ENCODE results near the gene INTS6. TPM values are rescaled to one million over a fixed set of nuclear protein-coding genes. Genes with fewer than 3 reads are reported as not detected.
"Not testable (repeated sequence)": the region's sequence is repeated elsewhere in the genome, so short reads cannot be mapped to it uniquely, and the experiment has no call there.

INTS6 gene
- total and polyA plus RNA-seq, 3 experiments from 2014 or later = 28.4 to 58.2 (median 56.6) TPM

GRCh38 chr13:51419001-51419636, 33.7 kb downstream of the INTS6 start:
- H3K4me3 Mint-ChIP-seq = peak overlapping the region in 2 of 7 donors; percentile 15 to 22
- ChIA-PET POLR2A (no interaction called here), CTCF (no interaction called here)
- H3K36me3 Mint-ChIP-seq = peaks cover 26 to 53% (median 29%) of the 10 kb centered on the region in 3 donors
- Histone ChIP-seq H3K27ac (ENCODE audit: low read depth, low read length) (no peak overlapping the region), H3K36me3 (ENCODE audit: insufficient read depth, low read length) (no peaks in the 10 kb centered on the region), H3K27me3 (ENCODE audit: insufficient read depth, low read length, poor library complexity, severe bottlenecking) (no peaks in the 10 kb centered on the region), H3K4me3 (ENCODE audit: low read length) (no peak overlapping the region), H3K4me1 (ENCODE audit: insufficient read depth, low read length) (peaks cover 43% of the 10 kb centered on the region), H3K9me3 (ENCODE audit: low read length) (no peaks in the 10 kb centered on the region)
- peaks cover 0 to 6% (median 0%) of the 10 kb centered on the region in 5 donors for H3K9me3 Mint-ChIP-seq
- no peaks in the 10 kb centered on the region for H3K27me3 Mint-ChIP-seq
- peaks cover 60 to 85% (median 83%) of the 10 kb centered on the region in 3 donors for H3K4me1 Mint-ChIP-seq
- DNase-seq = no peak
- peak overlapping the region in 4 of 8 donors; percentile 6 to 36 (median 20) for H3K27ac Mint-ChIP-seq

GRCh38 chr13:51417716-51418115, 35.1 kb downstream of the INTS6 start:
- POLR2A ChIA-PET = no interaction called here
- no peaks in the 10 kb centered on the region for H3K9me3 ChIP-seq (ENCODE audit: low read length)
- peaks cover 0 to 6% (median 0%) of the 10 kb centered on the region in 5 donors for H3K9me3 Mint-ChIP-seq
- H3K4me3 ChIP-seq (ENCODE audit: low read length) = no peak overlapping the region
- H3K4me1 Mint-ChIP-seq = peaks cover 62 to 86% (median 83%) of the 10 kb centered on the region in 3 donors
- no peaks in the 10 kb centered on the region for H3K36me3 ChIP-seq (ENCODE audit: insufficient read depth, low read length)
- H3K4me1 ChIP-seq (ENCODE audit: insufficient read depth, low read length) = peaks cover 36% of the 10 kb centered on the region
- no peak overlapping the region for H3K27ac ChIP-seq (ENCODE audit: low read depth, low read length)
- H3K36me3 Mint-ChIP-seq = peaks cover 26 to 60% (median 29%) of the 10 kb centered on the region in 3 donors
- no peak overlapping the region for H3K4me3 Mint-ChIP-seq
- H3K27me3 Mint-ChIP-seq = no peaks in the 10 kb centered on the region
- CTCF ChIA-PET = interaction anchor here (0.5 to 0.9 kb wide), 2 partner anchors 415 to 525 kb away, joined by 3 read pairs; no protein-coding TSS in a partner anchor
- peak overlapping the region in 4 of 8 donors; percentile 8 to 52 (median 34) for H3K27ac Mint-ChIP-seq
- DNase-seq = no peak
- no peaks in the 10 kb centered on the region for H3K27me3 ChIP-seq (ENCODE audit: insufficient read depth, low read length, poor library complexity, severe bottlenecking)

- H3K4me3 ChIP-seq (ENCODE audit: low read length) = no peak overlapping the region
- Mint-ChIP-seq H3K36me3 (peaks cover 26 to 67% (median 29%) of the 10 kb centered on the region in 3 donors), H3K4me1 (peaks cover 53 to 79% (median 76%) of the 10 kb centered on the region in 3 donors), H3K9me3 (peaks cover 0 to 6% (median 0%) of the 10 kb centered on the region in 5 donors), H3K27me3 (no peaks in the 10 kb centered on the region), H3K27ac (peak overlapping the region in 2 of 8 donors; percentile 37 to 78), H3K4me3 (no peak overlapping the region)
- ChIA-PET CTCF (no interaction called here), POLR2A (no interaction called here)
- DNase-seq = no peak
- H3K27ac ChIP-seq (ENCODE audit: low read depth, low read length) = no peak overlapping the region
- no peaks in the 10 kb centered on the region for H3K36me3 ChIP-seq (ENCODE audit: insufficient read depth, low read length)
- H3K4me1 ChIP-seq (ENCODE audit: insufficient read depth, low read length) = peaks cover 20% of the 10 kb centered on the region
- H3K27me3 ChIP-seq (ENCODE audit: insufficient read depth, low read length, poor library complexity, severe bottlenecking) = no peaks in the 10 kb centered on the region
- no peaks in the 10 kb centered on the region for H3K9me3 ChIP-seq (ENCODE audit: low read length)
These were observed 36.7 kb downstream of the INTS6 start for GRCh38 chr13:51416107-51416506.

GRCh38 chr13:51415339-51415738, 37.5 kb downstream of the INTS6 start:
- H3K27ac Mint-ChIP-seq; H3K4me3 ChIP-seq (ENCODE audit: low read length); H3K4me3 Mint-ChIP-seq; H3K9me3 Mint-ChIP-seq; H3K27ac ChIP-seq (ENCODE audit: low read depth, low read length); H3K27me3 ChIP-seq (ENCODE audit: insufficient read depth, low read length, poor library complexity, severe bottlenecking); H3K36me3 ChIP-seq (ENCODE audit: insufficient read depth, low read length); H3K9me3 ChIP-seq (ENCODE audit: low read length); H3K27me3 Mint-ChIP-seq; CTCF ChIA-PET; POLR2A ChIA-PET; DNase-seq: not testable (repeated sequence)
- peaks cover 29 to 67% (median 30%) of the 10 kb centered on the region in 3 donors for H3K36me3 Mint-ChIP-seq
- peaks cover 12% of the 10 kb centered on the region for H3K4me1 ChIP-seq (ENCODE audit: insufficient read depth, low read length)
- peaks cover 51 to 76% (median 74%) of the 10 kb centered on the region in 3 donors for H3K4me1 Mint-ChIP-seq

GRCh38 chr13:51412431-51412830, 40.4 kb downstream of the INTS6 start:
- DNase-seq = no peak
- Histone ChIP-seq H3K4me1 (ENCODE audit: insufficient read depth, low read length) (peaks cover 4% of the 10 kb centered on the region), H3K4me3 (ENCODE audit: low read length) (no peak overlapping the region), H3K9me3 (ENCODE audit: low read length) (no peaks in the 10 kb centered on the region), H3K27me3 (ENCODE audit: insufficient read depth, low read length, poor library complexity, severe bottlenecking) (no peaks in the 10 kb centered on the region), H3K36me3 (ENCODE audit: insufficient read depth, low read length) (no peaks in the 10 kb centered on the region), H3K27ac (ENCODE audit: low read depth, low read length) (no peak overlapping the region)
- Mint-ChIP-seq H3K36me3 (peaks cover 18 to 61% (median 25%) of the 10 kb centered on the region in 3 donors), H3K27me3 (no peaks in the 10 kb centered on the region), H3K9me3 (peaks cover 0 to 6% (median 0%) of the 10 kb centered on the region in 5 donors), H3K4me3 (no peak overlapping the region), H3K27ac (peak overlapping the region in 5 of 8 donors; percentile 9 to 50 (median 20)), H3K4me1 (peaks cover 46 to 76% (median 72%) of the 10 kb centered on the region in 3 donors)
- ChIA-PET POLR2A (no interaction called here), CTCF (no interaction called here)

- Mint-ChIP-seq H3K4me1 (peaks cover 65 to 81% (median 79%) of the 10 kb centered on the region in 3 donors), H3K27ac (peak overlapping the region in 4 of 8 donors; percentile 4 to 38 (median 18)), H3K9me3 (no peaks in the 10 kb centered on the region), H3K36me3 (peaks cover 11 to 42% (median 18%) of the 10 kb centered on the region in 3 donors), H3K27me3 (no peaks in the 10 kb centered on the region), H3K4me3 (no peak overlapping the region)
- no peak overlapping the region for H3K4me3 ChIP-seq (ENCODE audit: low read length)
- no peaks in the 10 kb centered on the region for H3K36me3 ChIP-seq (ENCODE audit: insufficient read depth, low read length)
- ChIA-PET POLR2A (no interaction called here), CTCF (no interaction called here)
- no peak for DNase-seq
- no peak overlapping the region for H3K27ac ChIP-seq (ENCODE audit: low read depth, low read length)
- H3K4me1 ChIP-seq (ENCODE audit: insufficient read depth, low read length) = no peaks in the 10 kb centered on the region
- no peaks in the 10 kb centered on the region for H3K27me3 ChIP-seq (ENCODE audit: insufficient read depth, low read length, poor library complexity, severe bottlenecking)
- no peaks in the 10 kb centered on the region for H3K9me3 ChIP-seq (ENCODE audit: low read length)
These were observed 47.7 kb downstream of the INTS6 start for GRCh38 chr13:51405176-51405575.

GRCh38 chr13:51397262-51397941, 55.4 kb downstream of the INTS6 start:
- no peaks in the 10 kb centered on the region for H3K27me3 Mint-ChIP-seq
- no peaks in the 10 kb centered on the region for H3K9me3 Mint-ChIP-seq
- no peaks in the 10 kb centered on the region for H3K9me3 ChIP-seq (ENCODE audit: low read length)
- H3K36me3 Mint-ChIP-seq = peaks cover 0 to 26% (median 8%) of the 10 kb centered on the region in 3 donors
- H3K4me1 Mint-ChIP-seq = peaks cover 66 to 75% (median 72%) of the 10 kb centered on the region in 3 donors
- peak overlapping the region in 6 of 8 donors; percentile 8 to 74 (median 23) for H3K27ac Mint-ChIP-seq
- H3K36me3 ChIP-seq (ENCODE audit: insufficient read depth, low read length) = no peaks in the 10 kb centered on the region
- no peak overlapping the region for H3K27ac ChIP-seq (ENCODE audit: low read depth, low read length)
- ChIA-PET POLR2A (interaction anchor here (0.6 kb wide), 1 partner anchor 397 kb away, joined by 3 read pairs; no protein-coding TSS in a partner anchor), CTCF (no interaction called here)
- peaks cover 12% of the 10 kb centered on the region for H3K4me1 ChIP-seq (ENCODE audit: insufficient read depth, low read length)
- DNase-seq = no peak
- H3K4me3 ChIP-seq (ENCODE audit: low read length) = no peak overlapping the region
- H3K4me3 Mint-ChIP-seq = peak overlapping the region in 1 of 7 donors; percentile 29
- no peaks in the 10 kb centered on the region for H3K27me3 ChIP-seq (ENCODE audit: insufficient read depth, low read length, poor library complexity, severe bottlenecking)

GRCh38 chr13:51396352-51396751, 56.5 kb downstream of the INTS6 start:
- ChIA-PET CTCF (no interaction called here), POLR2A (no interaction called here)
- no peaks in the 10 kb centered on the region for H3K9me3 ChIP-seq (ENCODE audit: low read length)
- H3K27ac Mint-ChIP-seq = peak overlapping the region in 5 of 8 donors; percentile 1 to 13 (median 9)
- no peak for DNase-seq
- H3K4me1 ChIP-seq (ENCODE audit: insufficient read depth, low read length) = peaks cover 12% of the 10 kb centered on the region
- H3K36me3 ChIP-seq (ENCODE audit: insufficient read depth, low read length) = no peaks in the 10 kb centered on the region
- H3K4me1 Mint-ChIP-seq = peaks cover 67 to 74% (median 73%) of the 10 kb centered on the region in 3 donors
- peaks cover 0 to 24% (median 6%) of the 10 kb centered on the region in 3 donors for H3K36me3 Mint-ChIP-seq
- H3K4me3 Mint-ChIP-seq = no peak overlapping the region
- no peaks in the 10 kb centered on the region for H3K27me3 Mint-ChIP-seq
- no peaks in the 10 kb centered on the region for H3K27me3 ChIP-seq (ENCODE audit: insufficient read depth, low read length, poor library complexity, severe bottlenecking)
- no peak overlapping the region for H3K4me3 ChIP-seq (ENCODE audit: low read length)
- no peaks in the 10 kb centered on the region for H3K9me3 Mint-ChIP-seq
- H3K27ac ChIP-seq (ENCODE audit: low read depth, low read length) = no peak overlapping the region
